OCI-LY1 (cell line): ENCODE results near the gene GRK5.

Source experiments
- H2AFZ ChIP-seq: fragments of 200-600 bp; sonication (generic), shearing (Covaris generic); 2 replicates; pipeline ENCODE4 v1.6.0; 2014; ENCODE audit warnings: antibody characterized with exemption, mild to moderate bottlenecking, low read length
- H3F3A ChIP-seq: fragments of 200-600 bp; sonication (generic), shearing (Covaris generic); 2 replicates; pipeline ENCODE4 v1.6.0; 2014; ENCODE audit warnings: mild to moderate bottlenecking, antibody characterized with exemption, low read length, moderate library complexity; ENCODE audit not compliant: insufficient read depth
- H3K27ac ChIP-seq: fragments of 200-600 bp; sonication (generic); 2 replicates; pipeline ENCODE4 v1.5.1; 2014; ENCODE audit warnings: low read length, mixed run types, mild to moderate bottlenecking, low read depth; ENCODE audit not compliant: poor library complexity, severe bottlenecking
- H3K27me3 ChIP-seq: fragments of 200-600 bp; sonication (generic); 2 replicates; pipeline ENCODE4 v1.6.0; 2014; ENCODE audit warnings: antibody characterized with exemption, mild to moderate bottlenecking, low read length, moderate library complexity; ENCODE audit not compliant: insufficient read depth
- H3K36me3 ChIP-seq: fragments of 200-600 bp; sonication (generic); 2 replicates; pipeline ENCODE4 v1.6.1; 2014; ENCODE audit warnings: mild to moderate bottlenecking, antibody characterized with exemption, low read length, moderate library complexity, mixed read lengths; ENCODE audit not compliant: insufficient read depth
- H3K4me1 ChIP-seq: fragments of 200-600 bp; sonication (generic); 2 replicates; pipeline ENCODE4 v1.5.1; 2014; ENCODE audit warnings: mild to moderate bottlenecking, low read length, moderate library complexity; ENCODE audit not compliant: insufficient read depth, severe bottlenecking
- H3K4me2 ChIP-seq: fragments of 200-600 bp; sonication (generic), shearing (Covaris generic); 2 replicates; pipeline ENCODE4 v1.6.1; 2014; ENCODE audit warnings: low read length
- H3K4me3 ChIP-seq: fragments of 200-600 bp; sonication (generic); 2 replicates; pipeline ENCODE4 v1.5.1; 2014; ENCODE audit warnings: low read length, low read depth, mild to moderate bottlenecking, mixed read lengths; ENCODE audit not compliant: poor library complexity, severe bottlenecking
- H3K79me2 ChIP-seq: fragments of 200-600 bp; shearing (Covaris generic); 2 replicates; pipeline ENCODE4 v1.6.1; 2016; ENCODE audit warnings: mixed run types, low read length, mixed read lengths; ENCODE audit not compliant: insufficient read depth
- H3K9ac ChIP-seq: fragments of 200-600 bp; sonication (generic), shearing (Covaris generic); 2 replicates; pipeline ENCODE4 v1.6.1; 2014; ENCODE audit warnings: mild to moderate bottlenecking, low read length, mixed read lengths
- H3K9me2 ChIP-seq: fragments of 200-600 bp; sonication (generic), shearing (Covaris generic); 2 replicates; pipeline ENCODE4 v1.6.1; 2014; ENCODE audit warnings: low read depth, mild to moderate bottlenecking, low read length, mixed read lengths
- H3K9me3 ChIP-seq: fragments of 200-600 bp; shearing (Covaris generic); 2 replicates; pipeline ENCODE4 v1.6.1; 2014; ENCODE audit warnings: low read length, mixed read lengths
- H4K20me1 ChIP-seq: fragments of 200-600 bp; sonication (generic), shearing (Covaris generic); 2 replicates; pipeline ENCODE4 v1.6.0; 2016; ENCODE audit warnings: mild to moderate bottlenecking, low read length; ENCODE audit not compliant: insufficient read depth
- EZH2 ChIP-seq: fragments of 200-600 bp; sonication (generic), shearing (Covaris generic); IDR thresholded peaks from 2 replicates; pipeline ENCODE4 v1.8.0; 2017; ENCODE audit warnings: borderline replicate concordance, mixed run types, mild to moderate bottlenecking, antibody characterized with exemption, low read length, moderate library complexity, mixed read lengths
- TF ChIP-seq, protein P1 (sequence below): fragments of 200-600 bp; sonication (generic), shearing (Covaris generic); IDR thresholded peaks from 2 replicates; pipeline ENCODE4 v1.5.1; 2017; ENCODE audit warnings: mild to moderate bottlenecking, antibody characterized with exemption, low read length, moderate library complexity, mixed read lengths

Gene GRK5

DNA sequence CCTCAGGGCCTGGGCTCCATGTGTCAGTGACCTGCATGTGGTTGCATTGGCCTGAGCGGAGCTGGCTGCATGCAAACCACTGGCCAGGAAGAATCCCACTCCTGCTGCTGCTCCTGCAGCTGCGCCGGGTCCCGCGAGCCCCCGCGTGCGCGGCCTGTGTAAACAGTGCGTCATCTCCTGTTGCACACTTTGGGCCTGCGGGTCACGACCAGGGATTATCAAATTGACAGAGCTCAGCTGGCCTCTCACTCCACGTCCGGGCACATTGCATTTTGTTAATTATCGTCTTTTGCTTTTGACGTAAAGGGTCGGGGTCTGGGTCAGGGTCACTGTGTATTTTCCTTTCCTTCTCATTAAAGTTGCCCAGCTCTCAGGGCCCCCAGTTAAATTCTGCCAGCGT, 202.5 kb downstream of the GRK5 start:
- no peaks in the 10 kb centered on the region for H3K79me2 ChIP-seq
- H3K9me2 ChIP-seq = no peaks in the 10 kb centered on the region
- H3K4me3 ChIP-seq = no peak overlapping the region
- H3K4me2 ChIP-seq = no peak overlapping the region
- H3K9ac ChIP-seq = no peak overlapping the region
- no peaks in the 10 kb centered on the region for H3K9me3 ChIP-seq
- no peaks in the 10 kb centered on the region for H3K36me3 ChIP-seq
- no peak overlapping the region for H3K27ac ChIP-seq
- no peak for TF ChIP-seq EZH2
- TF ChIP-seq, protein P1, sequence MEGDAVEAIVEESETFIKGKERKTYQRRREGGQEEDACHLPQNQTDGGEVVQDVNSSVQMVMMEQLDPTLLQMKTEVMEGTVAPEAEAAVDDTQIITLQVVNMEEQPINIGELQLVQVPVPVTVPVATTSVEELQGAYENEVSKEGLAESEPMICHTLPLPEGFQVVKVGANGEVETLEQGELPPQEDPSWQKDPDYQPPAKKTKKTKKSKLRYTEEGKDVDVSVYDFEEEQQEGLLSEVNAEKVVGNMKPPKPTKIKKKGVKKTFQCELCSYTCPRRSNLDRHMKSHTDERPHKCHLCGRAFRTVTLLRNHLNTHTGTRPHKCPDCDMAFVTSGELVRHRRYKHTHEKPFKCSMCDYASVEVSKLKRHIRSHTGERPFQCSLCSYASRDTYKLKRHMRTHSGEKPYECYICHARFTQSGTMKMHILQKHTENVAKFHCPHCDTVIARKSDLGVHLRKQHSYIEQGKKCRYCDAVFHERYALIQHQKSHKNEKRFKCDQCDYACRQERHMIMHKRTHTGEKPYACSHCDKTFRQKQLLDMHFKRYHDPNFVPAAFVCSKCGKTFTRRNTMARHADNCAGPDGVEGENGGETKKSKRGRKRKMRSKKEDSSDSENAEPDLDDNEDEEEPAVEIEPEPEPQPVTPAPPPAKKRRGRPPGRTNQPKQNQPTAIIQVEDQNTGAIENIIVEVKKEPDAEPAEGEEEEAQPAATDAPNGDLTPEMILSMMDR = no peak
- no peak overlapping the region for H2AFZ ChIP-seq
- no peaks in the 10 kb centered on the region for H4K20me1 ChIP-seq
- no peaks in the 10 kb centered on the region for H3K27me3 ChIP-seq
- no peaks in the 10 kb centered on the region for H3K4me1 ChIP-seq
- no peaks in the 10 kb centered on the region for H3F3A ChIP-seq

DNA sequence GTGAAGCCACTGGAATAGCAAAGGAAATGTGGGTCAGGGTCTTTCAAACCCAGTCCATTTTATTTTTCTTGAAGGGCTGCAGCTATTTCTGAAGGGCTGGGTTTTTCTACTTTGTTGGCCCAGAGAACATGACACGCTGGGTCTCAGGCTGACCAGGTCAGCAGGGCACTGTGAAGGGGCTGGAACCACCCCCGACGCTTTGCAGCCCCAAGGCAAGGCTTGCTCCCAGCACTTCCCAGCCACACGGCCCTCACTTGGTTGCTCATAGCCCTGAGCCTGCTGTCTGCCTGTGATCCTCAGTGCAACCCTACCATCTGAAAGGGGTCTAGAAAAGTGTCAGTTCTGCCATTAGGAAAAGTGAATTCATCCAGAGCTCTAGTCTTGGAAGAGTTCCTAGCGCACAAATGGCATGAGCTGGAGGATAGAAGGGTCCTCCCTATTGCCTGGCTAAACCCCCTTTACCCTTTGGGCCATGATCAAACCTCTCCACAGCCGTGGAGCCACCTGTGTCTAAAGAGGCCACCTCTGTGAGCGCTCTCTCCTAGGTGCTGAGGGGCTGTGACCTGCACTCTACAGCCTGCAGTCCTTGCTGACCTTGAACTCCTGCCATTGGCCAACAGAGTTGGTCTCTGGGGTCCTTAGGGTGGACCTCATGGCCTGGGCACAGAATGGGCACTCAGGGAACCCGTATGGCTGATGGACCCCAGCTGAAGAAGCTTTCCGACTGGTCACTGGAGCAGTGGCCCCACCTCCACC, 203.2 kb downstream of the GRK5 start:
- H4K20me1 ChIP-seq = no peaks in the 10 kb centered on the region
- no peak overlapping the region for H3K4me3 ChIP-seq
- no peaks in the 10 kb centered on the region for H3F3A ChIP-seq
- no peak overlapping the region for H3K4me2 ChIP-seq
- TF ChIP-seq, protein P1 = no peak
- no peak for TF ChIP-seq EZH2
- no peaks in the 10 kb centered on the region for H3K4me1 ChIP-seq
- no peaks in the 10 kb centered on the region for H3K79me2 ChIP-seq
- no peaks in the 10 kb centered on the region for H3K9me2 ChIP-seq
- H3K9me3 ChIP-seq = no peaks in the 10 kb centered on the region
- no peaks in the 10 kb centered on the region for H3K27me3 ChIP-seq
- no peak overlapping the region for H3K27ac ChIP-seq
- no peak overlapping the region for H3K9ac ChIP-seq
- no peak overlapping the region for H2AFZ ChIP-seq
- H3K36me3 ChIP-seq = no peaks in the 10 kb centered on the region

DNA sequence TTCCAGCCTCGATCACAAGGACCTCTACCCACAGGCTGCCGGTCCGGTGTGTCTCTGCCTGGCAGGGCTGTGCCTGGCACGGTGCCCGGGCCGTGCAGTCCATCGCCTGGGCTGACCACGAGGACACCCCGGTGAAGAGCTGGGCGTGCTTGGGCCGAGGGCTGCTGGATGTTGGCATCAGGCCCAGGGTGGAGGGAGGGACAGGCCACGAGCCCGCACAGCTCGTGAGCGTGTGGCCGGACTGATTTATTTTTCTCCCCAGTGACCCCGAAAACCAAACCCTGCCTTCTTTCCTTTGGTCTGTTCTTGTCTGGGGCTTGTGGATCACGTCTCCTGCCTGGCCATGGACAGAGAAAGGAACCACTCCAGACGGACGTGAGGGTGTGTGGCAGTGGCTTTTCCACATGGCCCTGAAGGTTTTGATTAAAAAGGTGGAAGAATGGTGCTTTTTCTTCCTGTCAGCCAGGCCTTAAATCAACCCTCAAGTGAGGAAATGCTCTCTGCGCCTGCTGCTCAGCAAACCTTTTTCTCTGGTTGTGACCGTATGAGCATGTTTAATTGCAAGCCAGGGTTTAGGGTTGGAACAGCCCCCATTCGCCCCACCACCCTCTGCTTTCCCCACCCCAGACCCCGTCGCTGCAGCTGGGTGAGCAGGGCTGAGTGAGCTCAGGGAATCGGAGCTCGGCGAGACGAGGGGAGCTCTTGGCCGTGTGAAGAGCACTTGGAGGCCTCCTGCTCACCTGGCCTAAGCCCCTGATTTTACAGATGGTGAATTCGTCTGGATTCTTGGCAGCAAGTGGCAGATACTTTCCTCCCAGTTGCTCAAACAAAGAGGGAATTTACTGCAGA, 205.1 kb downstream of the GRK5 start:
- no peaks in the 10 kb centered on the region for H3K79me2 ChIP-seq
- no peaks in the 10 kb centered on the region for H3K9me3 ChIP-seq
- no peaks in the 10 kb centered on the region for H4K20me1 ChIP-seq
- H3F3A ChIP-seq = no peaks in the 10 kb centered on the region
- TF ChIP-seq, protein P1 = no peak
- TF ChIP-seq EZH2 = no peak
- no peak overlapping the region for H2AFZ ChIP-seq
- no peak overlapping the region for H3K27ac ChIP-seq
- H3K27me3 ChIP-seq = no peaks in the 10 kb centered on the region
- H3K4me3 ChIP-seq = no peak overlapping the region
- no peaks in the 10 kb centered on the region for H3K36me3 ChIP-seq
- H3K9me2 ChIP-seq = no peaks in the 10 kb centered on the region
- no peak overlapping the region for H3K9ac ChIP-seq
- H3K4me1 ChIP-seq = no peaks in the 10 kb centered on the region
- H3K4me2 ChIP-seq = no peak overlapping the region
